KG1 (cell line): ENCODE results near the gene SARNP.
"Not testable (repeated sequence)": the region's sequence is repeated elsewhere in the genome, so short reads cannot be mapped to it uniquely, and the experiment has no call there.

Experiments used
- DNase-seq: peaks from one replicate; lab custom pipeline; 2025; lab: John Stamatoyannopoulos, UW

Gene SARNP

GRCh38 chr12:55839345-55840140 lies 22.0 kb upstream of the SARNP start:
- DNase-seq: no peak

GRCh38 chr12:55838361-55838760 lies 20.8 kb upstream of the SARNP start:
- DNase-seq: no peak

GRCh38 chr12:55834400-55834799 lies 16.9 kb upstream of the SARNP start:
- DNase-seq: not testable (repeated sequence)

GRCh38 chr12:55833056-55833455 lies 15.5 kb upstream of the SARNP start:
- no peak for DNase-seq

- DNase-seq: no peak
Measured at GRCh38 chr12:55831447-55831815, 13.9 kb upstream of the SARNP start.

- DNase-seq: no peak
Measured at GRCh38 chr12:55830601-55831446, 13.3 kb upstream of the SARNP start.

GRCh38 chr12:55829967-55830600 lies 12.6 kb upstream of the SARNP start:
- DNase-seq: no peak

GRCh38 chr12:55828357-55828756 lies 10.8 kb upstream of the SARNP start:
- DNase-seq: no peak

GRCh38 chr12:55827806-55828205 lies 10.3 kb upstream of the SARNP start:
- DNase-seq: no peak

GRCh38 chr12:55824726-55825125 lies 7.2 kb upstream of the SARNP start:
- no peak for DNase-seq

GRCh38 chr12:55823419-55823818 lies 5.9 kb upstream of the SARNP start:
- no peak for DNase-seq

GRCh38 chr12:55822228-55822627 lies 4.7 kb upstream of the SARNP start:
- DNase-seq: no peak

- DNase-seq: no peak
Measured at GRCh38 chr12:55820679-55821078, 3.2 kb upstream of the SARNP start.

GRCh38 chr12:55818886-55819285 lies 1.4 kb upstream of the SARNP start:
- no peak for DNase-seq

- DNase-seq: peak; percentile 48
Measured at GRCh38 chr12:55818140-55818728, 710 bp upstream of the SARNP start.

GRCh38 chr12:55816881-55817344 lies 611 bp downstream of the SARNP start:
- no peak for DNase-seq

- no peak for DNase-seq
Measured at GRCh38 chr12:55815473-55815872, 2.1 kb downstream of the SARNP start.

GRCh38 chr12:55814257-55814656 lies 3.3 kb downstream of the SARNP start:
- no peak for DNase-seq

GRCh38 chr12:55812088-55812487 lies 5.4 kb downstream of the SARNP start:
- DNase-seq: no peak

- DNase-seq: no peak
Measured at GRCh38 chr12:55809274-55809673, 8.2 kb downstream of the SARNP start.

GRCh38 chr12:55806982-55807381 lies 10.5 kb downstream of the SARNP start:
- no peak for DNase-seq

GRCh38 chr12:55797550-55797949 lies 20.0 kb downstream of the SARNP start:
- DNase-seq: no peak
